HG03175 (cell line): ENCODE measurements around the gene ACAP3.
"Not testable (repeated sequence)": the region's sequence is repeated elsewhere in the genome, so short reads cannot be mapped to it uniquely, and the experiment has no call there.

Experiments used
- ATAC-seq: cut with Tn5 transposase; IDR thresholded peaks from one replicate; pipeline ENCODE4 v1.9.1; 2021; ENCODE audit warnings: mild to moderate bottlenecking, moderate library complexity; ENCODE audit not compliant: unreplicated experiment

ACAP3 gene

GRCh38 chr1:1318131-1318652, 10.5 kb upstream of the ACAP3 start:
- ATAC-seq, result no peak

- ATAC-seq, result no peak
These were observed 9.7 kb upstream of the ACAP3 start for GRCh38 chr1:1317420-1317819.

- ATAC-seq, result not testable (repeated sequence)
These were observed 8.5 kb upstream of the ACAP3 start for GRCh38 chr1:1316199-1316598.

DNA sequence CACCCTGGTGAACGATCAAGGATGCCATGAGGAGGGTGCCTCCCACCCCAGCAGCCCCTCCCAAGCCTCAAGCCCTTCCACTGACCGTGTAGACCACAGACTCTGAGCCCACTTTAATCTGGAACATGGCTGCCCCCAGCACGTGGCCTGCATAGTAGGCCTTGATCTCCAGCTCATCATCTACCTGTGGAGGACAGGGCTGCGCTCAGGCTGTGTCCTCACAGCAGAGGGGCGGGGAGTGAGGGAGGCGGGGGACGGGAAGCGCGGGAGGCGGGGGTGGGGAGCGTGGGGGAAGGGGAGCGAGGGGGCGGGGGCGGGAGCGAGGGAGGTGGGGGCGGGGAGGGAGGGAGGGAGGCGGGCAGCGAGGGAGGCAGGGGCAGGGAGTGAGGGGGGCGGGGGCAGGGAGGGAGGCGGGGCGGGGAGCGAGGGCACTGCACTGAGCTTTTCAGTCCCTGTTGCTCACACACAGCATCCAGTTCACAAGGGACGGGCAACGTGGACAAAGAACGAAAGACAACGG, 7.8 kb upstream of the ACAP3 start:
- no peak for ATAC-seq

DNA sequence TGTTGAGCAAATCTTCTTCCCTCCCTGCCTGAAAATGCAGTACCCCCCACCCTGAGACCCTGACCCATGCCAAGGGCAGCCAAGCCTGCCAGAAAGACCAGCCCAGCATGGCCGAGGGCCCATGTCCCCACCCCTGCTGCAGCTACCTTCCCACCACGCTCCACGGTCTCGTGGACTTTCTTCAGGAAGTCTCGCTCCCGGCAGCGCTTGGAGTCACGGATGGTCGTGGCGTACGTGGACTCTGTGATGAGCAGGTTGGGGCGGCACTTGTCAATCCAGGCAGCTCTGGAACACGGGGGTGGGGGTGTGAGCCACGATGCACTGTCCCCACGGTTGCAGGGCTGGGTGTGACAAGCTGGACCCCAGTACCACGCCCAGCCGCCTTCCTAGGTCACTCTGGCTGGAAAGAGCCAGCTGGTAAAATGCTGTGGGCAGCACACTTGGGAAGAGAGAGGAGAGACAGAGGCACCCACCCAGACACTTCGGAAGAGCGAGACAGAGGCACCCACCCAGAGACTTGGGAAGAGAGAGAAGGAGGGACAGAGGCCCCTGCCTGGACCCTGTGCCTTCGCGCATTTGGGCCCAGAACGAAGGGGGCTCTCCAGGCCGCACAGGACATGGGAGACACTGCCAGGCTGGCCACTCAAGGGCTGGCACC, 7.1 kb upstream of the ACAP3 start:
- no peak for ATAC-seq

DNA sequence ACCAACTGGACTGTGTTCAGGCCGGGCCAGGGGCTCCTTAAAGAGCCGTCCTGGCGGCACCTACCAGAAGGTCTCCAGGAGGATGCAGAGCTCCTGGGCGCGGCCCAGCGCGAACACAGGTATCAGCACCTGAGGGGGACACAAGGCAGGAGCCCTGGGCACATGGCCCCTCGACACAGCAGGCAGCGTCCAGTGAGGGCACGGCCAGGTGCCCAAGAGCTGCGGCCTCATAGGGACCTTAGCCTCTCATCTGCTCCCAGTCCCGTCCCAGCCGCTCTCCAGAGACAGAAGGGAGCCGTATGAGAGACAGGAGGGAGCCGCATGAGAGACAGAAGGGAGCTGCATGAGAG, 6.5 kb upstream of the ACAP3 start:
- no peak for ATAC-seq

DNA sequence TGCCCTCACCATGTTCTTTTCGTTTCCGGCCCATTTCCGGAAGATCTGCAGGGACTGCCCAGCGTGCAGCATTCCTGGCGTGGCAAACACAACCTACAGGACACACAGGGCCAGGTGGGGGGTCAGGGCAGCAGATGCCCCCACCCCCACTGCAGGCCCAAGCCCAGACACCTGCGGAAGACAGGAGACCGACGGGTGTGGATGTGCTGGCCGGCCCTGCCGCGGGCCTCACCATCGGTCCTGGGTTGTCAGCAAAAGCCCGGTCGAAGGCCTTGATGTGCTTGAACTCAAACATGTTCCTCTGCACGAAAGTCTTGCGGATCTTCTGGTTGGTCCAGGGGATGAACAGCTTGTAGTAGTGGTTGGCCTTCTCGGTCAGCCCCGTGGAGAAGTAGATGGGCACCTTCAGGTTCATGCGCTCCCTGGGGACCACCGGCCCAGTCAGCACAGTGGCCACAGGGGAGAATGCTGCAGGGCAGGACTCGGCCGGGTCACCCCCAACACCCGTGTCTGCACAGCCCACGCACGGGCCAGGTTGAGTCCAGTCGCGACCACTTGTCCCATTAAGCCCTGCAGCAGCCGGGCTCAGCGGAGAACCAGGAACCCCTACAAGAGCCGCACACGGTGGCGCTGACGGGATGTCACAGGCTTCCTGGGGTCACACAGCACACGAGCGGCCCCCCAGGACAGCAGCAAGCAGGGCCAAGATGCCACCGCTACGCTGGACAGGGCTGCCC, 5.9 kb upstream of the ACAP3 start:
- no peak for ATAC-seq

DNA sequence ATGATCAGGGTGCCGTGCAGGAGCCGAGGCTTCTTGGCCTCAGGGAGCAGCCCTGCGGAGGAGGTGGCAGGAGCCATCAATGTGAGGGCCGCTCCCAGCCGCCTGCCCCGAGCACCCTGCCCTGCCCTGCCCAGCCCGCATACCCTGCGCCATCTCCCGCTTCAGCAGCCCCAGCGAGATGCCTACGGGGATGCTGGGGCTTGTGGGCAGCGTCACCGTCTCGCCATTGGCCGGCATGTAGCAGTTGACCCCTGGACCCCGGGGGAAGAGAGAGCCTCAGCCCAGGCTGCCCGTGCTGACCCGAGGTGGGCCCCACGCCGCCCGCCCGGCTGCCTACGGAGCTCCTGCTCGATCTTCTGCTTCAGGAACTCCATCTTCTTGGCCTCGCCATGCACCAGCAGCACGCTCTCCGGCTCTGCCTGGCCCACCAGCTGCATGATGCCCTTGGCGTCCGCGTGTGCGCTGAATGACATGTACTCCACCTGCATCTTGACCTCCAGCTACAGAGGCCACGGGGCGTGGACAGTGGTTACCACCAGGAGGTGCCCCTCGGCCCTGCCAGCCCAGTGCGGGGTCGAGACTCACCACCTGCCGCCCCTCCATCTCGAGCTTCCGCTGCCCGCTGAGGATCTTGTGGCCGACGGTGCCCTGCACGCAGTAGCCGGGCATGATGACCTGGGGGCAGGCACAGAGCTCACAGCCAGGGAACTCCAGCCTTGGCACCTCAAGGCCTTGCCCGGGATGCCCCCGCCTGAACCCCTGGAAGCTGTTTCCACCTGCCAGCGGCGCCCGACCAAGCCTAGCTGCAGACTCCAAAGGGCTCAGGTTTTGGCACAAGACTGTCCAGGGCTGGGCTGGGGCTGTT, 5.0 kb upstream of the ACAP3 start:
- no peak for ATAC-seq

DNA sequence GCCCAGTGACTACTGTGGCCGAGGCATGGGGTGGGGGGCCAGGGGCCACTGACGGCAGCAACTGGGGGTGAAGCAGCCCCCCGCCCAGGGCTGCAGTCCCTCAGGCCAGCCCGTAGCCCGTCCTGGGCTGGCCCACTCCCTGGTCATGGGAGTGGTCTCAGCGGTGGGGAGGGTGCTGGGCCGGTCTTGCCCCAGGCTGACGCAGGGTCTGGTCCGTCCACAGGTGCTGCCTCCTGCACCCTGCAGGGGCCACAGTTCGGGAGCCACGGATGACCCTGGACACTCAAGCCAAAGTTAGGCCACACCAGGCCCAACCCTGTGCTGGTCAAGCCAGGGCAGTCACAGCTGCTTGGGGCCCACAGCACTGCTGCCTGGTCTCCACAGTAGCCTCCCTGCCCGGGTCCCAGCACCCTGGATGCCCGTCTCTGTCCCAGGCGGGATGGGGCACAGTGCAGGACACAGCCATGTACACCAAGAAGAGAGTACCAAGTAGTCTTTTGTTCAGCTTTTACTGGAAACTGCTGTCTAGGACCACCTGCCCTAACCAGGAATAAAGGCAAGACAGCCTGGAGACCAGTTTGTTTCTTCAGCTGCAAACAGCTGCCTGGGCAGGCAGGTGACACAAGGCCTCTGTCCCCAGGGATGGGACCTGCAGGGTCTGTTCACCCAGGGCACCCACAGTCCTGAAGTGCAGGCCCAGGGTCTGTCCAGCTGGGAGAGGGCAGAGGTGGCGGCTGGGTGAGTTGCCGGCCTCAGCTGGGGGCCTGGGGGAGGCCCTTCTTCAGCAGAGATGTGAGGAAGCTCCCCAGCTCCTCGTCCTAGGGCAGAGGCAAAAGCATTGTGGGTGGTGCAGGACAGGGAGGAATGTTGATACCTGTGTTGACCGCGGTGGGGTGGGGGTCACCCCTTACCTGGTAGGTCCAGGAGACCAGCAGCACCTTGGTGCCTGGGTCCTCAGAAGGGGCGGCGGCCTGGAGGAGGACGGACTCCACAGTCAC, 3.7 kb upstream of the ACAP3 start:
- ATAC-seq, result no peak

DNA sequence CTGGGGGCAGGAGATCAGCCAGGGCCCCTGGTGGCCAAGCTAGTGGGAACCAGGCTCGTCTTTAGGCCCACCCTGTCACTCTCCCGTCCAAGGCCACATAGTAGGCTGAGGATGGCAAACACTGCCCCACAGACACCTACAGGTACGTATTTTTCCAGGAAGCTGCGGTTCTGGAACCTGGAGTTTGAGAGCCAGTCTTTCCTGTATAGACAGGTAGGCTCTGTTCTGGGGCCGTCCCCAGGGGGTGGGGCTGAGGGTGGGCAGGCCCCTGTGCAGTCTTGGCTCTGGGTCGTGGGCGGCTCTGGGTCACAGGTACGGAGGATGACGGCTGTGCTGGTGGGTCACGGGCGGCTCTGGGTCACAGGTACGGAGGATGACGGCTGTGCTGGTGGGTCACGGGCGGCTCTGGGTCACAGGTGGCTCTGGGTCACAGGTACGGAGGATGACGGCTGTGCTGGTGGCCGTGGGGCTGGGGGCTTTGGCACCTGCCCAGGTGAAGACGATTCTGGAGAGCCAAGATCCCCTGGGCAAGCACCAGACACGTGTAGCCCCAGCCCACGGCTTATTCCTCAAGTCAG, 2.8 kb upstream of the ACAP3 start:
- ATAC-seq, result no peak

GRCh38 chr1:1310109-1310385, 2.3 kb upstream of the ACAP3 start:
- no peak for ATAC-seq

DNA sequence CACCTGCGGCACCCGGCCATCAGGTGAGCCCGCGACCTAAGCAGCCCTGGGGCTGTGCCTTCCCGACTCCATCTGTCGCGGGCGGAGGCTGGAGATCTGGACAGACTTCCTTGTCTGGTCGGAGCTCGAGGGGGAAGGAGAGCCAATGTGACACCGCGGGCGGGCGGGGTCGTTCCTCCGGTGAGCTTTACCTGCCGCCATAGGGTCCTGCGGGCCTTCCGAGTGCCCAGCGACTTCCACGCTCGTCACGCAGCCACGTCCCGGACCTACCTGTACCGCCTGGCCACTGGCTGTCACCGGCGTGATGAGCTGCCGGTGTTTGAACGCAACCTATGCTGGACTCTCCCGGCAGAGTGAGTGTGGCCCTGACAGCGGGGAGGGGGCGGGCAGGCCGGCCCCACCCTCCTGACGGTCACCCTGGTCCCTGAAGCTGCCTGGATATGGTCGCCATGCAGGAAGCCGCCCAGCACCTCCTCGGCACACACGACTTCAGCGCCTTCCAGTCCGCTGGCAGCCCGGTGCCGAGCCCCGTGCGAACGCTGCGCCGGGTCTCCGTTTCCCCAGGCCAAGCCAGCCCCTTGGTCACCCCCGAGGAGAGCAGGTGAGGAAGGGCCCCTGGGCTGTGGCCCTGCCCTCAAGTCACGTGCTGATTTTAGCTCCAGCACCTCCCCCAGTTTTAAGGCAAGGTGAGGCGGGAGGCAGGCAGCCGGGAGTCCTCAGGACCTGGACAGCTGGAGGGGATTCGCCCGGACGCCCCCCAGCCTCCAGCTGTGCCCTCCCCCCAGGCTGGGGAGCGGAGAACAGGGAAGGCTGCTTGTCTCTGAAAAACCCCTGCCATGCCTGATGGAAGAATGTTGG, 1.8 kb upstream of the ACAP3 start:
- ATAC-seq, result no peak

- ATAC-seq, result peak; percentile 2
These were observed 1.1 kb upstream of the ACAP3 start for GRCh38 chr1:1308756-1309250.

DNA sequence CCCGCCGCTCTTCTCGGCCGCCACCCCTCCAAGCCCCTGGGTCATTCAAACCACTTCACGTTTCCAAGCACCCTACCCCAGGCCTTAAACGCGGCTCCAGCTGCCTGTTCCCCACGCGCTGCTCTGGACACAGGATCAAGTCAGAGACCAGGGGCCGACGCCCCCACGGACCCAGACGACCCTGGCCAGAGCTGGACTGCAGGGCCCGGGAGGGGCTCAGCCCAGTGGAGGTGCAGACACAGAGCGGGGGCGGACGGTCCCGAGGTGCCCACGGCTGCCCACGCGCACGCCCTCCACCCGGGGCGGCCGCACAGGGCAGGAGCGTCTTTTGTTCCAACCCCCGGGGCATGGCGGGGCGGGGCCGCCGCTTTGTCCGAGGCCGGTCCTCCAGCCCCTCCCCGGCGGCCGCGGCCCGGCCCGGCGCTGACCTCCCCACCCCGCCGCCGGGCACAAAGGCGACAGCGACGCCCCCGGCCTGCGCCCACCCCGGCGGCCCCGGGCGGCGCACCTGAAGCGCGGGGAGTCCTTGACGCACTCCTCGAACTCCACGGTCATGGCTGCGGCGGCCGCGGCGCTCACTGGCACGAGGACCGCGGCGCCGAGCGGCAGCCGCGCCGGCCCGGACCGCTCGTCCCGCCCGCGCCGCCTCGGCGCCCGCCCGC, 338 bp downstream of the ACAP3 start:
- no peak for ATAC-seq

GRCh38 chr1:1306661-1307260, 969 bp downstream of the ACAP3 start:
- no peak for ATAC-seq

- no peak for ATAC-seq
These were observed 1.6 kb downstream of the ACAP3 start for GRCh38 chr1:1306070-1306660.

- no peak for ATAC-seq
These were observed 2.2 kb downstream of the ACAP3 start for GRCh38 chr1:1305300-1306069.
